ENCODE data around the gene PSD.

Gene PSD

GRCh38 chr10:102399217-102400021 lies 19.2 kb downstream of the PSD start (continued):
- TF ChIP-seq GLI2 (tag by site-specific recombination; IDR thresholded peaks at IDR 0.05; ENCODE audit: borderline replicate concordance, low read depth) (no peak), CTCF (tag by site-specific recombination; IDR thresholded peaks at IDR 0.05) (peak; percentile 100), KLF9 (tag by site-specific recombination; IDR thresholded peaks at IDR 0.05; ENCODE audit: low read depth) (peak; percentile 91), ZNF19 (tag by site-specific recombination; IDR thresholded peaks at IDR 0.05; ENCODE audit: low read depth) (no peak), ZBTB20 (tag by site-specific recombination; IDR thresholded peaks at IDR 0.05) (peak; percentile 83), ZNF350 (tag by site-specific recombination; IDR thresholded peaks at IDR 0.05) (no peak), AEBP2 (tag by site-specific recombination; IDR thresholded peaks at IDR 0.05; ENCODE audit: borderline replicate concordance) (no peak), ZNF501 (tag by site-specific recombination; IDR thresholded peaks at IDR 0.05) (peak; percentile 99), TCF7L2 (IDR thresholded peaks at IDR 0.05; ENCODE audit: borderline replicate concordance, low read depth, low read length) (no peak), ZNF580 (tag by site-specific recombination; IDR thresholded peaks at IDR 0.05) (peak; percentile 74; the same call in 1 of the 2 replicates), ZNF248 (tag by site-specific recombination; IDR thresholded peaks at IDR 0.05) (no peak), PRDM10 (tag by site-specific recombination; IDR thresholded peaks at IDR 0.05) (peak; percentile 37; the same call in 1 of the 2 replicates), ZNF394 (tag by site-specific recombination; IDR thresholded peaks at IDR 0.05; ENCODE audit: borderline replicate concordance) (peak; percentile 66; the same call in 1 of the 2 replicates), ZNF121 (tag by site-specific recombination; IDR thresholded peaks at IDR 0.05) (peak; percentile 8; the same call in 1 of the 2 replicates), ZNF302 (tag by site-specific recombination; IDR thresholded peaks at IDR 0.05; ENCODE audit: low read depth) (no peak), ZNF777 (tag by site-specific recombination; IDR thresholded peaks at IDR 0.05; ENCODE audit: borderline replicate concordance) (no peak), ZNF221 (tag by site-specific recombination; IDR thresholded peaks at IDR 0.05; ENCODE audit: borderline replicate concordance) (no peak), ZBTB10 (tag by site-specific recombination; IDR thresholded peaks at IDR 0.05) (peak; percentile 71), RBAK (tag by site-specific recombination; IDR thresholded peaks at IDR 0.05) (no peak), ZNF184 (tag by site-specific recombination; IDR thresholded peaks at IDR 0.05) (0 out of 2 replicates have a peak, but pooled peaks have one; percentile 18), PRDM1 (tag by site-specific recombination; IDR thresholded peaks at IDR 0.05) (no peak), ZNF274 (IDR thresholded peaks at IDR 0.05; ENCODE audit: low read length) (no peak), ZNF274 (tag by site-specific recombination; IDR thresholded peaks at IDR 0.05; ENCODE audit: borderline replicate concordance) (no peak), ZNF624 (tag by site-specific recombination; IDR thresholded peaks at IDR 0.05) (no peak), ZNF548 (tag by site-specific recombination; IDR thresholded peaks at IDR 0.05) (no peak), ZSCAN4 (tag by site-specific recombination; IDR thresholded peaks at IDR 0.05) (peak; percentile 14; the same call in 1 of the 2 replicates)

Data from HEK293 (cell line).